PFSK-1 (cell line): ENCODE measurements around the gene KIT.

ENCODE experiments used
- FOXP2 ChIP-seq: optimal IDR thresholded peaks from 2 replicates; pipeline ENCODE3; 2011; ENCODE audit warnings: borderline replicate concordance, control low read depth, inconsistent platforms; ENCODE audit not compliant: insufficient read depth; ENCODE audit errors: extremely low read length, extremely low read depth
- POLR2AphosphoS5 ChIP-seq: IDR thresholded peaks from 2 replicates; pipeline ENCODE4 v1.6.1; 2012; ENCODE audit warnings: low read depth, mild to moderate bottlenecking, control low read depth, low read length, moderate library complexity
- TF ChIP-seq, protein P1 (sequence below), 2 experiments: IDR thresholded peaks; 2 replicates each; pipeline versions ENCODE4 v1.6.1 to v1.8.0; 2011 to 2012; ENCODE audit warnings: low read depth in 2 of 2, low read length in 2 of 2, control low read depth in 1 of 2, inconsistent platforms in 1 of 2, mild to moderate bottlenecking in 1 of 2, moderate library complexity in 1 of 2; ENCODE audit not compliant: insufficient read depth in 1 of 2

KIT gene

DNA sequence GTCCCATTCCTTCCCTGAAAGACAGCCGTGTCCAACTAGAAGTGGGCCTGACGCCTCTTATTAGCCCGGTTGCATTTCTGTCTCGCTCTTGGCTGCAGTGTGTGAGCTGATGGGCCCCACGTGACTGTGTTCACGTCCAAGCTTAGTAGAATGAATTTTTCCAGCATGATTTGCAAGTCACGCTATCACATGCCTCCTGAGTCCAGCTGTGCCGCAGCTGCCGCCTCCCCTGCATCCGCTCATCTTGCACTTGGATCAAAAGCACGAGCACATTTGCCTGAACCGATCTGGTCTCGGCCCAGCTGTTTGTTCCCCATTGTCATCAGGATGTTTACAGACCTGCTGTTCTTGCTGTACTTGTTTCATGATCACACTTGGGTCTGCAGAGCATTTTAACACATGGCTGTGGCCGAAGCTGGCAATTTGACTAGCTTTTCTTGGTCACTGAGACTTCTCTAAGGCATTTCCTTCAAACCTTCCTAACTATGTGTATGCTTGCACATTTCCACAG, 126.5 kb downstream of the KIT start:
- TF ChIP-seq POLR2AphosphoS5: no peak
- TF ChIP-seq FOXP2: peak; percentile 33
- TF ChIP-seq, protein P1, sequence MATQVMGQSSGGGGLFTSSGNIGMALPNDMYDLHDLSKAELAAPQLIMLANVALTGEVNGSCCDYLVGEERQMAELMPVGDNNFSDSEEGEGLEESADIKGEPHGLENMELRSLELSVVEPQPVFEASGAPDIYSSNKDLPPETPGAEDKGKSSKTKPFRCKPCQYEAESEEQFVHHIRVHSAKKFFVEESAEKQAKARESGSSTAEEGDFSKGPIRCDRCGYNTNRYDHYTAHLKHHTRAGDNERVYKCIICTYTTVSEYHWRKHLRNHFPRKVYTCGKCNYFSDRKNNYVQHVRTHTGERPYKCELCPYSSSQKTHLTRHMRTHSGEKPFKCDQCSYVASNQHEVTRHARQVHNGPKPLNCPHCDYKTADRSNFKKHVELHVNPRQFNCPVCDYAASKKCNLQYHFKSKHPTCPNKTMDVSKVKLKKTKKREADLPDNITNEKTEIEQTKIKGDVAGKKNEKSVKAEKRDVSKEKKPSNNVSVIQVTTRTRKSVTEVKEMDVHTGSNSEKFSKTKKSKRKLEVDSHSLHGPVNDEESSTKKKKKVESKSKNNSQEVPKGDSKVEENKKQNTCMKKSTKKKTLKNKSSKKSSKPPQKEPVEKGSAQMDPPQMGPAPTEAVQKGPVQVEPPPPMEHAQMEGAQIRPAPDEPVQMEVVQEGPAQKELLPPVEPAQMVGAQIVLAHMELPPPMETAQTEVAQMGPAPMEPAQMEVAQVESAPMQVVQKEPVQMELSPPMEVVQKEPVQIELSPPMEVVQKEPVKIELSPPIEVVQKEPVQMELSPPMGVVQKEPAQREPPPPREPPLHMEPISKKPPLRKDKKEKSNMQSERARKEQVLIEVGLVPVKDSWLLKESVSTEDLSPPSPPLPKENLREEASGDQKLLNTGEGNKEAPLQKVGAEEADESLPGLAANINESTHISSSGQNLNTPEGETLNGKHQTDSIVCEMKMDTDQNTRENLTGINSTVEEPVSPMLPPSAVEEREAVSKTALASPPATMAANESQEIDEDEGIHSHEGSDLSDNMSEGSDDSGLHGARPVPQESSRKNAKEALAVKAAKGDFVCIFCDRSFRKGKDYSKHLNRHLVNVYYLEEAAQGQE (IDR thresholded peaks at IDR 0.05; ENCODE audit: insufficient read depth in 1 of 2, low read depth in 2 of 2, low read length in 2 of 2): no peak
